DND-41 (cell line): Measurements from ENCODE around the gene LIPT1.

Source experiments
- ATAC-seq: fragments of 200-7000 bp; cut with Tn5 transposase; 3 replicates; pipeline ENCODE4 v1.9.1; 2021; ENCODE audit warnings: low read depth; ENCODE audit not compliant: insufficient read depth
- DNase-seq: peaks from one replicate; pipeline ENCODE4 v3.0.0-alpha.2; 2020
- H2AFZ ChIP-seq: 2 replicates; pipeline ENCODE4 v1.6.0; 2012; ENCODE audit warnings: low read depth, low read length
- H3K27ac ChIP-seq: 2 replicates; pipeline ENCODE4 v1.5.1; 2012; ENCODE audit warnings: low read length, inconsistent platforms
- H3K27me3 ChIP-seq: fragments of 200-600 bp; sonication (generic); 2 replicates; pipeline ENCODE4 v1.6.0; 2012; ENCODE audit warnings: low read length, mild to moderate bottlenecking, inconsistent platforms; ENCODE audit not compliant: insufficient read depth, poor library complexity
- H3K36me3 ChIP-seq: 2 replicates; pipeline ENCODE4 v1.5.1; 2012; ENCODE audit warnings: low read length, inconsistent platforms; ENCODE audit not compliant: insufficient read depth
- H3K4me1 ChIP-seq: 2 replicates; pipeline ENCODE4 v1.5.1; 2012; ENCODE audit warnings: mild to moderate bottlenecking, low read length; ENCODE audit not compliant: insufficient read depth
- H3K4me2 ChIP-seq: 2 replicates; pipeline ENCODE4 v1.6.0; 2012; ENCODE audit warnings: mild to moderate bottlenecking, moderate library complexity, low read length, inconsistent platforms; ENCODE audit not compliant: insufficient read depth
- H3K4me3 ChIP-seq, 2 experiments: fragments of 200-600 bp in 1 of 2; shearing (Covaris generic) in 1 of 2; 2 replicates each; pipeline ENCODE4 v1.5.1; 2012 to 2016; ENCODE audit warnings: inconsistent platforms in 2 of 2, low read length in 2 of 2, mild to moderate bottlenecking in 2 of 2, low read depth in 1 of 2, moderate library complexity in 1 of 2
- H3K79me2 ChIP-seq: 2 replicates; pipeline ENCODE4 v1.6.0; 2012; ENCODE audit warnings: low read length, inconsistent platforms; ENCODE audit not compliant: insufficient read depth
- H3K9ac ChIP-seq: 2 replicates; pipeline ENCODE4 v1.6.0; 2012; ENCODE audit warnings: low read depth, mild to moderate bottlenecking, inconsistent platforms, low read length, moderate library complexity
- H3K9me3 ChIP-seq: 2 replicates; pipeline ENCODE4 v1.5.1; 2012; ENCODE audit warnings: low read length, moderate library complexity, mild to moderate bottlenecking, inconsistent platforms; ENCODE audit not compliant: insufficient read depth, severe bottlenecking
- H4K20me1 ChIP-seq: 2 replicates; pipeline ENCODE4 v1.6.0; 2012; ENCODE audit warnings: low read length; ENCODE audit not compliant: insufficient read depth
- EZH2 ChIP-seq: IDR thresholded peaks from 3 replicates; pipeline ENCODE4 v1.6.1; 2012; ENCODE audit warnings: borderline replicate concordance, low read depth, mild to moderate bottlenecking, moderate library complexity, low read length, inconsistent platforms; ENCODE audit not compliant: severe bottlenecking
- TF ChIP-seq, protein P1 (sequence below): IDR thresholded peaks from 2 replicates; pipeline ENCODE4 v1.5.1; 2012; ENCODE audit warnings: borderline replicate concordance, low read length, moderate library complexity, mild to moderate bottlenecking; ENCODE audit not compliant: poor library complexity, severe bottlenecking; ENCODE audit errors: extremely low read depth

LIPT1 gene

DNA sequence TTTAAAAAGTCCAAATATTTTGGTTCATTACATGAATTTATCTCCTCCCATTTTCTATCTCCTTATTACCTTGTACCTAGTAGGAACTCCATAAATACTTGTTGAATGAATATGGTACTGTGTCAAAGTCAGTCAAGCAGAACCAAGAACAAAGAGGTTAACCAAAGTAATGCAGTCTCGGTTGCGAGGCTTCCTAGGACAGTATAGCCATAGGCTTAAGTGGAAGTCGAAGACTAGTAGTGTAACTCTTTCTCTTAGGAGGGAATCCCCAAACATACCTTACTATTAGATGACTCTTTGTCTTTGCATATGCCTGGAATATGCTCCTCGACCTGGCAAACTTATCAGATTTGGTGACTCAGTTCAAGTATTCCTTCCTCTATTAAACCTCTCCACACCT lies 4.8 kb downstream of the LIPT1 start:
- Histone ChIP-seq H3K27me3 (no peaks in the 10 kb centered on the region), H3K4me1 (peaks cover 8% of the 10 kb centered on the region), H3K9me3 (no peaks in the 10 kb centered on the region), H3K4me3 (no peak overlapping the region), H2AFZ (no peak overlapping the region), H3K36me3 (peaks cover 32% of the 10 kb centered on the region; the same call in 1 of the 2 replicates), H3K79me2 (peaks cover 10% of the 10 kb centered on the region), H3K4me2 (no peak overlapping the region), H3K27ac (no peak overlapping the region), H3K9ac (no peak overlapping the region), H4K20me1 (no peaks in the 10 kb centered on the region)
- no peak for DNase-seq
- no peak for TF ChIP-seq EZH2
- TF ChIP-seq, protein P1, sequence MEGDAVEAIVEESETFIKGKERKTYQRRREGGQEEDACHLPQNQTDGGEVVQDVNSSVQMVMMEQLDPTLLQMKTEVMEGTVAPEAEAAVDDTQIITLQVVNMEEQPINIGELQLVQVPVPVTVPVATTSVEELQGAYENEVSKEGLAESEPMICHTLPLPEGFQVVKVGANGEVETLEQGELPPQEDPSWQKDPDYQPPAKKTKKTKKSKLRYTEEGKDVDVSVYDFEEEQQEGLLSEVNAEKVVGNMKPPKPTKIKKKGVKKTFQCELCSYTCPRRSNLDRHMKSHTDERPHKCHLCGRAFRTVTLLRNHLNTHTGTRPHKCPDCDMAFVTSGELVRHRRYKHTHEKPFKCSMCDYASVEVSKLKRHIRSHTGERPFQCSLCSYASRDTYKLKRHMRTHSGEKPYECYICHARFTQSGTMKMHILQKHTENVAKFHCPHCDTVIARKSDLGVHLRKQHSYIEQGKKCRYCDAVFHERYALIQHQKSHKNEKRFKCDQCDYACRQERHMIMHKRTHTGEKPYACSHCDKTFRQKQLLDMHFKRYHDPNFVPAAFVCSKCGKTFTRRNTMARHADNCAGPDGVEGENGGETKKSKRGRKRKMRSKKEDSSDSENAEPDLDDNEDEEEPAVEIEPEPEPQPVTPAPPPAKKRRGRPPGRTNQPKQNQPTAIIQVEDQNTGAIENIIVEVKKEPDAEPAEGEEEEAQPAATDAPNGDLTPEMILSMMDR = no peak
- ATAC-seq = no peak

DNA sequence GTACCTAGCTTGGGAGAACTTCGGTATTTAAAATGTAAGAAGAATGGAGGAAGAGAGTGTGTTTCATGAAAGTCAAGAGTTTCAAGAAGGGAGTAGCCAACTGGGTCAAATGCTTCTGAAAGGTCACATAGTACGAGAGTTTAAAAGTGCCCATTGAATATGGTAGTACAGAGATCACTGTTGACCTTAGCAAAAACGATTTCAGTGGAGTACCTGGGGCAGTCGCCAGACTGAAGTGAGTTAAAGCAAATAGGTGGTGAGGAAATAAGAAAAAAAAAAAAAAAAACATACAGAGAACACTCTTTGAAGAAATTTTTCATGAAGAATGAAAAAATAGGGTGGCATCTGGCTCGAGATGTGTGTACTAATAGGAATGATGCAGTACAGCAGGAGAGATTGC lies 11.5 kb downstream of the LIPT1 start:
- Histone ChIP-seq H3K27me3 (no peaks in the 10 kb centered on the region), H3K27ac (no peak overlapping the region), H3K4me3 (no peak overlapping the region), H3K4me2 (no peak overlapping the region), H3K9me3 (no peaks in the 10 kb centered on the region), H3K4me1 (no peaks in the 10 kb centered on the region), H3K36me3 (peaks cover 58% of the 10 kb centered on the region), H3K79me2 (no peaks in the 10 kb centered on the region), H3K9ac (no peak overlapping the region), H2AFZ (no peak overlapping the region), H4K20me1 (no peaks in the 10 kb centered on the region)
- DNase-seq (no peak), ATAC-seq (no peak)
- TF ChIP-seq, protein P1 = no peak
- TF ChIP-seq EZH2 = no peak

DNA sequence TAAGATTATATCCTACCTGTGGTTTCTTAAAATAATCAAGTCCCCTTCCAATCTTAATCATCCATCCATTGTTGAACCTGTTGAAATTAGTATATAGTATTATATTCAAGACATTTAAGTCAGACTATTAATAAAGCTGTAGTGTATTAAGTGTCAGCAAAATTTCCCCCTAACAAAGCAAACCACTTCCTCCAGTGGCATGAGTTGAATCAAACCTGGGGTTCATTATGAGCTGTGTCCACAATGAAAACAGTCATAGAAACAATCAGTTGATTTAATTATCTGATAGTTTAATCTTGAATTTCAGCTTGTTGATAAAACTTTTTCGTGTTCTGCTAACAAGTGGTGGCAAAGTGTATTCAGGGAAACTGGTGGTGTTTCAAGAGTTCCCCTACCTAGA lies 14.8 kb downstream of the LIPT1 start:
- Histone ChIP-seq H3K4me3 (no peak overlapping the region), H3K9ac (no peak overlapping the region), H2AFZ (no peak overlapping the region), H3K4me2 (no peak overlapping the region), H3K27ac (no peak overlapping the region), H3K27me3 (no peaks in the 10 kb centered on the region), H3K4me1 (no peaks in the 10 kb centered on the region), H3K79me2 (peaks cover 4% of the 10 kb centered on the region; the same call in 1 of the 2 replicates), H3K36me3 (peaks cover 77% of the 10 kb centered on the region), H4K20me1 (no peaks in the 10 kb centered on the region), H3K9me3 (no peaks in the 10 kb centered on the region)
- no peak for DNase-seq
- ATAC-seq = no peak
- TF ChIP-seq, protein P1 = no peak
- TF ChIP-seq EZH2 = no peak
